Ascending aorta (tissue), 2 donors: ENCODE results near the gene CFL2. TPM values are rescaled to one million over a fixed set of nuclear protein-coding genes. Genes with fewer than 3 reads are reported as not detected.

ENCODE experiments used
- DNase-seq, 2 donors: peaks; one replicate each; pipeline ENCODE4 v3.0.0-alpha.2; 2019; ENCODE audit warnings: low spot score in 2 of 2
- H3K27ac ChIP-seq, 2 donors: fragments of 200-600 bp; sonication (generic); one replicate each; pipeline ENCODE4 v1.5.1; 2016 to 2017; ENCODE audit warnings: mild to moderate bottlenecking in 1 of 2
- H3K27me3 ChIP-seq: fragments of 200-600 bp; sonication (generic); one replicate; pipeline ENCODE4 v1.5.1; 2017
- H3K36me3 ChIP-seq, 2 donors: fragments of 200-600 bp; sonication (generic); one replicate each; pipeline ENCODE4 v1.5.1; 2016
- H3K4me1 ChIP-seq, 2 donors: fragments of 200-600 bp; sonication (generic); one replicate each; pipeline ENCODE4 v1.5.1; 2016 to 2017; ENCODE audit warnings: mild to moderate bottlenecking in 1 of 2
- H3K4me3 ChIP-seq, 2 donors: fragments of 200-600 bp; sonication (generic); one replicate each; pipeline ENCODE4 v1.5.1; 2016 to 2017; ENCODE audit warnings: mild to moderate bottlenecking in 1 of 2
- H3K9me3 ChIP-seq, 2 donors: fragments of 200-600 bp; sonication (generic); one replicate each; pipeline ENCODE4 v1.5.1; 2016
- intact Hi-C: fragments of 100-400 bp; cut with DNase I; formaldehyde crosslinking; loops from one replicate; pipeline ENCODE4 v1.15.1; 2023
- total RNA-seq: library from RNA; depleted of rRNA; stranded (reverse); fragments of >200 nt; gene quantifications from one replicate; pipeline ENCODE4 v1.1.0, GENCODE V29; 2016
- TF ChIP-seq, protein P1 (sequence below), 3 experiments: fragments of 200-600 bp in 2 of 3; fragments of 450-650 bp in 1 of 3; sonication (generic) in 2 of 3; IDR thresholded peaks; one replicate each; pipeline ENCODE4 v1.5.1; 2016 to 2019; ENCODE audit warnings: antibody characterized with exemption in 3 of 3, mild to moderate bottlenecking in 1 of 3, moderate library complexity in 1 of 3

The CFL2 gene
- total RNA-seq, 1 donor from 2014 or later = 49.0 TPM

DNA sequence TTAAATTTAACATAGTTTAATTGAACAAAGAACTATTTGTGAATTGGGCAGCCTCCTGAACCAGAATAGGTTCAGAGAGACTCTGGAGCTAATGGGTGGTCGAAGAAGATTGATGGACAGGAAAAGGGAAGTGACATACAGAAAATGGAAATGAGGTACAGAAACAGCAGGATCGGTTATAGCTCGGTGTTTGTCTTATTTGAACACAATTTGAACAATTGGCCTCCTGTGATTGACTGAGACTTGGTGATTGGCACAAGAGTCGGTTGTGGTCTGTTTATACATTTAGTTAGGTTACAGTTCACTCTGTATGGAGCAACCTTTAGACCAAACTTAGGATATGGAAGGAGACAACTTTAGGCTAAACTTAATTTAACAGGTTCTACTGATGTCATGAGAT, 18.4 kb upstream of the CFL2 start:
- H3K36me3 ChIP-seq = no peaks in the 10 kb centered on the region
- no peak overlapping the region for H3K27ac ChIP-seq
- no peaks in the 10 kb centered on the region for H3K27me3 ChIP-seq
- TF ChIP-seq, protein P1, sequence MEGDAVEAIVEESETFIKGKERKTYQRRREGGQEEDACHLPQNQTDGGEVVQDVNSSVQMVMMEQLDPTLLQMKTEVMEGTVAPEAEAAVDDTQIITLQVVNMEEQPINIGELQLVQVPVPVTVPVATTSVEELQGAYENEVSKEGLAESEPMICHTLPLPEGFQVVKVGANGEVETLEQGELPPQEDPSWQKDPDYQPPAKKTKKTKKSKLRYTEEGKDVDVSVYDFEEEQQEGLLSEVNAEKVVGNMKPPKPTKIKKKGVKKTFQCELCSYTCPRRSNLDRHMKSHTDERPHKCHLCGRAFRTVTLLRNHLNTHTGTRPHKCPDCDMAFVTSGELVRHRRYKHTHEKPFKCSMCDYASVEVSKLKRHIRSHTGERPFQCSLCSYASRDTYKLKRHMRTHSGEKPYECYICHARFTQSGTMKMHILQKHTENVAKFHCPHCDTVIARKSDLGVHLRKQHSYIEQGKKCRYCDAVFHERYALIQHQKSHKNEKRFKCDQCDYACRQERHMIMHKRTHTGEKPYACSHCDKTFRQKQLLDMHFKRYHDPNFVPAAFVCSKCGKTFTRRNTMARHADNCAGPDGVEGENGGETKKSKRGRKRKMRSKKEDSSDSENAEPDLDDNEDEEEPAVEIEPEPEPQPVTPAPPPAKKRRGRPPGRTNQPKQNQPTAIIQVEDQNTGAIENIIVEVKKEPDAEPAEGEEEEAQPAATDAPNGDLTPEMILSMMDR (IDR thresholded peaks at IDR 0.05) = no peak
- H3K4me3 ChIP-seq = no peak overlapping the region
- no peaks in the 10 kb centered on the region for H3K9me3 ChIP-seq
- no peaks in the 10 kb centered on the region for H3K4me1 ChIP-seq
- intact Hi-C loops = no loop called here
- no peak for DNase-seq

DNA sequence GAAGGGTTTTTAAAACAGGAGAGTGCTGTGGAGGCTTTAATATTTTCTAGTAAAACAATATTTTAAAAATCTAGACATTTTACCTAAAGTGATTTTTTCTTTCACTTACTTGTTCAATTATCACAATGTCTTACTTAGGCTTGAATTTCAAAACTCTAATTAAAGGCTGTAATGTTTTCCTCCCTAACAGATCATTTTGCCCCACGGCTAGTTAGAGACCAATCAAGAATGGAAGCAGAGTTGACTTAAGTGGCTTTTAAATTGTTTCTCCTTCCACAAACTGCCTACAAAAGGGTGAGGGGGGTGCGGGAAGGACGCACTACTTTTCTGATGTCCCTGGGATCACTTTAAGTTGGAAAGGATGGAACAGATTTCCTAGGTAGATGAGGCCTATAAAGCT, 9.5 kb upstream of the CFL2 start:
- no peak for DNase-seq
- intact Hi-C loops = loop anchor here (1.0 kb wide), 2 partner anchors 10 to 52 kb away; partner anchors contain the start of gene CFL2
- H3K36me3 ChIP-seq = no peaks in the 10 kb centered on the region
- H3K4me1 ChIP-seq = peaks cover 0 to 3% of the 10 kb centered on the region in 2 donors
- no peaks in the 10 kb centered on the region for H3K9me3 ChIP-seq
- H3K4me3 ChIP-seq = no peak overlapping the region
- H3K27ac ChIP-seq = no peak overlapping the region
- H3K27me3 ChIP-seq = no peaks in the 10 kb centered on the region
- TF ChIP-seq, protein P1 (IDR thresholded peaks at IDR 0.05) = no peak

DNA sequence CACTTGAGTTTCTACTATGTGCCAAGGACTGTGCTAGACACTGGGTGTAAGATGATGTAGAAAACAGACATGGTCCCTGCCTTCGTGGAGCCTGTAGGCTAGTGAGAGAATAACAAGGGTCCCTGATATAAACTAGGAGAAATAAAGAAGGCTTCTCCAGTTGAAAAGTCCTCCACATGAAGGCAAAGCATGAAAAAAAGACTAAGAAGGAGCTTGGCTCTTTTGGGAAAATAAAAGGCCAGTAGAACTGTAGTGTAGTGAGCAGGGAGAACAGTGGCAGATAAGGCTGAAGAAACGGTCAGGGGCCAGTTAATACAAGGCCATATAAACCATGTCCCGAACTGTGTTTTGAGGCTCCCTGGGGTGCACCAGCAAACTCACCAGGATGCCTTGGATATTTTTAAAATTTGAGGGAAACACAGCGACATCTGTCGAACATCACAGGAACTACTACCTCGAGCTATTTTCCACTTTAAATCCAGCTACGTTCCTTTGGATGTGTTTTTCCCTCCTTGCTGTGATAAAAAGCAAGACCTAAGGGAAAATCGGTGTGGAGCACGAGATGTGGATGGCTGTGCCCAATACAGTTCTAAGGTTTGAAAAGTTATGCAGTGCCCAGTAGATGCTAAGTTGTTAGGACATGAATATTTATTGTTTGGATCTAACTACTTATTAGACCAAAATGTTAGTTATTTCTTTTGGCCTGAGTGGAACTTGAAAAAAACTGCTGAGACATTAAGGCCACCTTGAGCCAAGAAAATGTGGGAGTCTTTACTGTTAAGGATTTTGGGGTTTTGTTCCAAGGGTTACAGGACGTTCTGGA, 8.5 kb upstream of the CFL2 start:
- intact Hi-C loops = loop anchor here (1.0 kb wide), 2 partner anchors 9 to 51 kb away; partner anchors contain the start of gene CFL2
- no peak overlapping the region for H3K27ac ChIP-seq

DNA sequence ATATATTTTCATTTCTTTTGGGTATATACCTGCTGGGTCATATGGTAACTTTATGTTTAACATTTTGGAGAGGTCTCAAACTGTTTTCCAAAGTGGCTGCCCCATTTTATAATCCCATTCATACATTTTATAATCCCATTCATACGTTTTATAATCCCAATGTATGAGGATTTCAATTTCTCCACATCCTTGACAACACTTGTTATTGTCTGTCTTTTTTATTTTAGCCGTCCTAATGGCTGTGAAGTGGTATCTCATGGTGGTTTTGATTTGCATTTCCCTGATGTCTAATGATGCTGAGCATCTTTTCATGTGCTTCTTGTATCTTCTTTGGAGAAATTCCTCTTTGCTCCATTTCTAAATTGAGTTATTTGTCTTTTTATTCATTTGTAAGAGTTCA, 6.7 kb upstream of the CFL2 start:
- TF ChIP-seq, protein P1 (IDR thresholded peaks at IDR 0.05) = no peak
- no peaks in the 10 kb centered on the region for H3K9me3 ChIP-seq
- intact Hi-C loops = no loop called here

More for the DNA sequence above, 8.5 kb upstream of the CFL2 start:
- DNase-seq = peak in 1 of 2 donors; percentile 68
- Histone ChIP-seq H3K9me3 (no peaks in the 10 kb centered on the region), H3K4me3 (no peak overlapping the region), H3K36me3 (no peaks in the 10 kb centered on the region), H3K27me3 (no peaks in the 10 kb centered on the region), H3K4me1 (peaks cover 0 to 3% of the 10 kb centered on the region in 2 donors)
- TF ChIP-seq, protein P1 (IDR thresholded peaks at IDR 0.05) = peak; percentile 67 to 83 (median 78)

DNA sequence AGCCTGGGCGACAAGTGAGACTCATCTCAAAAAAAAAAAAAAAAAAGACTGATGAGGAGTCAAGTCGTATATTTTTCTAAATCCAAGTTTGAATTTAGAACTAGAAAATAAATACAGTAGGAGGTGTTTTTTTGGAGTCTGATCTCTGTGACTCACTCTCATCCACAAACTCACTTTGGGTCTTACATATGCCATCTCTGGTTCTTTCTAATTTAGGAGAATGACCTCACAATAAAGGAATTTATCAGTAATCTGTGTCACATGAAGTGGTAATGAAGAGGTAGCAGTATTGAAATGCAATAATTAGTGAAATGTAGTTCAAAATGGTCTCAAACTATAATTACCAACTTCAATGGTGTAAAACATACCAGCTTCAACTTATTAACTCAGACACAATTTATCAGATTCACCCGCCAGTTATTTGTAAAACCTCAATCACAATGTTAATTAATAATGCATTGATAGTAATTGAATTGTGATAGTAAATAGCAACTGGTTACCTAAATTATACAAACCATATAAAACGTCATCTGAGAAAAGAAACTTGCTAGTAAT, 4.4 kb upstream of the CFL2 start:
- H3K4me1 ChIP-seq = peaks cover 0 to 3% of the 10 kb centered on the region in 2 donors
- no peaks in the 10 kb centered on the region for H3K36me3 ChIP-seq
- intact Hi-C loops = loop anchor here (5.0 to 10.0 kb wide), 2 partner anchors 257 to 686 kb away; partner anchors contain the start of genes NFKBIA and SPTSSA
- TF ChIP-seq, protein P1 (IDR thresholded peaks at IDR 0.05) = no peak
- no peaks in the 10 kb centered on the region for H3K9me3 ChIP-seq
- H3K27me3 ChIP-seq = no peaks in the 10 kb centered on the region
- no peak overlapping the region for H3K4me3 ChIP-seq
- DNase-seq = no peak
- no peak overlapping the region for H3K27ac ChIP-seq

More for the DNA sequence above, 6.7 kb upstream of the CFL2 start:
- Histone ChIP-seq H3K27me3 (no peaks in the 10 kb centered on the region), H3K27ac (no peak overlapping the region), H3K4me1 (peaks cover 0 to 3% of the 10 kb centered on the region in 2 donors), H3K36me3 (no peaks in the 10 kb centered on the region), H3K4me3 (no peak overlapping the region)
- DNase-seq = no peak
